Neural progenitor cell (in vitro differentiated cells): ENCODE measurements around the gene SH3PXD2B.

Experiments used
- CTCF ChIP-seq: fragments of 200-600 bp; sonication (generic); IDR thresholded peaks from 2 replicates; pipeline ENCODE4 v1.5.1; 2017; ENCODE audit warnings: antibody characterized with exemption, mild to moderate bottlenecking
- EZH2 ChIP-seq: fragments of 200-600 bp; sonication (generic); IDR thresholded peaks from 2 replicates; pipeline ENCODE4 v1.6.1; 2017; ENCODE audit warnings: antibody characterized with exemption, mild to moderate bottlenecking, moderate library complexity
- EZH2phosphoT487 ChIP-seq: fragments of 200-600 bp; sonication (generic); IDR thresholded peaks from 2 replicates; pipeline ENCODE4 v1.6.1; 2017; ENCODE audit warnings: antibody characterized with exemption

GRCh38 chr5:172448999-172449398, 5.3 kb downstream of the SH3PXD2B start:
- TF ChIP-seq CTCF (no peak), EZH2phosphoT487 (no peak), EZH2 (no peak)
